HG03571 (cell line): ENCODE measurements around the gene PTPN3.

ENCODE experiments used
- ATAC-seq: cut with Tn5 transposase; IDR thresholded peaks from one replicate; pipeline ENCODE4 v1.9.1; 2021; ENCODE audit not compliant: unreplicated experiment

PTPN3 gene

GRCh38 chr9:109427886-109428285, 70.2 kb downstream of the PTPN3 start:
- no peak for ATAC-seq

GRCh38 chr9:109426626-109427402, 71.3 kb downstream of the PTPN3 start:
- no peak for ATAC-seq

GRCh38 chr9:109424618-109425017, 73.5 kb downstream of the PTPN3 start:
- no peak for ATAC-seq

- no peak for ATAC-seq
Observed at GRCh38 chr9:109423877-109424276, 74.2 kb downstream of the PTPN3 start.

- peak; percentile 91 for ATAC-seq
Observed at GRCh38 chr9:109422641-109423040, 75.5 kb downstream of the PTPN3 start.

DNA sequence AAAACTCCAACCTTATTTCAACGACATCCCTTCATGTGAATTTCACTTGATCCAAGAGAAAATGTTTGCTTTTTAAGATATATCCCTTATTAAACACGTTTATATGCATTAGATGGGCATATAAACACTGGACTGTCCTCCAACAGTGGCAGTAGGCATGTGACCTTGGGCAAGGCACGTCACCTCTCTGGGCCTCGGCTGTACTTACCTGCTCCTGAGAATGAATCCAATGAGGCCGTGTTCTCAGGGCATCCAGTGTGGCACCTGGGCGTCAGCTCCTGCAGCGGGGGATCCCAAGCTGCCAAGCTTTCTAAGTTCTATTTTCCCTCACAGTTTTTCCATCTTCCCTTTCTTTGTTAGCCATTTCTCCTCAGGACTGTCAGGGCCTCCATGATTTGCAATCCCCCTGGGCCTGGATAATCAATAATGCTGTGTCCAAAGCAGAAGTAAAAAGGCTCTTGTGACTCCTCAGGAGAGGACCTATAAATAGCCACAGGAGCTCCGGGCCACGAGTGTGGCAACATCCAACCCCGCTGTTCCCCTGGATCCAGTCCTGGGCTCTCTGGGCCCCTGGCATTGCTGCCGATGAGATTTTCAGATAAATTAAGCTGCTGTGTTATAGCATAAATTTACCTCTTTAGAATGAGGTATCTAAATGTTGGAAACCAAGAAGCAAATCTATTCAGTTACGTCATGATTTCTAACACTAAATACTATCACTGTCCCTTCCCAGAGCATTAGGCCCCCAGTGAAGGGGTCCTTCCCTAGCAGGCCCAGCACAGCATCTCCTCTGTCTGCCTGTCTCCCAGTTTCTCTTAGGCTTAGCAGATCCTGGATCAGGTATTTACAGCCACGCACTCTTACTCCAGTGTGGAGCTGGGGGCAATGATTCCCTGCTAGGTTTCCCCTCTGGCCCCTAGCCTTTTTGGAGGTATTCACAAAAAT, 76.8 kb downstream of the PTPN3 start:
- no peak for ATAC-seq

DNA sequence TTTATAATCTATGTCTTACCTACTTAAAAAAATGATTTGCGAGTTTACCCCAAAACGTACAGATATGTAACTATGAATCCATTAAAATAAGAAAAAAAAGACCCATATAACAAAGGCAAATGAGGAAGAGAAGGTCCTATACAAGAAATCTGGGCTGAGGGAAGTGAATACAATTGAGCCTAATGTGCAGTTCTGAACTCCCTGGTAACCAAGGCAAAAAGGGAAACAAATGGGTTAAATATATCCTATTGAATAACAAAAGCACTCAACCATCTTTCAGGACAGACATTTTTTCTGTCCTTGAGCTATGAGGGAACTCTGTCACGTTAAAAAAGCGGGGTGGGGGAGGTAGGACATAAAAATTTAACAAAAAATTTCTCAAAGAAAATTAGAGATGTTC, 78.6 kb downstream of the PTPN3 start:
- no peak for ATAC-seq

DNA sequence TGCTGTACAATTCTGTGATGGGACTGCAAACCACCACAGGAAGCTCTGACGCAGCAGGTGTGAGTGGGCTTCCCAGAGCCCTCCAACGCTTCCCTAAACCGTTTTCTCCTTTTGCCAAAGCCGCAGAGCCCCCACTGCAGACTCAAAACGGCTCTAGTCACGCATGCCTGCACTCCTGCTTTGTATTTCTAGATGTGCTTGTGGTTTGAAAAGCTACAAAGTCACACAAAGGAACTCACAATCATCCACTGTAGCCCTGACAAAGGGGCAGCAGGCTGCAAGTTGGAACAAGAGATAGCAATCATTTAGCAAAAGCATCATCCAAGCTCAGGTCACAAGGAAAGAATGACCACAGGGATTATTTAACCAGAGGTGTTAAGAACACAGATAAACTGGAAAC, 79.3 kb downstream of the PTPN3 start:
- no peak for ATAC-seq

- no peak for ATAC-seq
Observed at GRCh38 chr9:109417585-109418544, 80.2 kb downstream of the PTPN3 start.

DNA sequence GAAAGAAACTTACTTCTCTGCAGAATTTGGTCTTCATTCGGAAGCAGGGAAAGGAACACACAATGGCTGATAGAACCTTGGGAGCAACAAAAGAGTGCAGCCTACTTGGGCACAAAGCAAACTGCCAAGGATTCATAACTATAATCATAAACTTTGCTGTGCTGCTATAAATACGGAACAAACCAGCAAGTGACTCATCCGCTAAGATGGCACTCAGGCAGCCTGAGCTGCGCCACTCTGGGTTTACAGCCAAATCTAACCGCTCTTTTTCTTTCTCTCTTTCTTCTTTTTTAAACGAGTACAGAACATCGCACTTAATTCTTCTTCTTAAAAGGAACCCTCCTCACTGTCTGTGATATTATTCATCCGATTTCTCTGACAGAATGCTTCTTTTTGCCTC, 81.1 kb downstream of the PTPN3 start:
- no peak for ATAC-seq

DNA sequence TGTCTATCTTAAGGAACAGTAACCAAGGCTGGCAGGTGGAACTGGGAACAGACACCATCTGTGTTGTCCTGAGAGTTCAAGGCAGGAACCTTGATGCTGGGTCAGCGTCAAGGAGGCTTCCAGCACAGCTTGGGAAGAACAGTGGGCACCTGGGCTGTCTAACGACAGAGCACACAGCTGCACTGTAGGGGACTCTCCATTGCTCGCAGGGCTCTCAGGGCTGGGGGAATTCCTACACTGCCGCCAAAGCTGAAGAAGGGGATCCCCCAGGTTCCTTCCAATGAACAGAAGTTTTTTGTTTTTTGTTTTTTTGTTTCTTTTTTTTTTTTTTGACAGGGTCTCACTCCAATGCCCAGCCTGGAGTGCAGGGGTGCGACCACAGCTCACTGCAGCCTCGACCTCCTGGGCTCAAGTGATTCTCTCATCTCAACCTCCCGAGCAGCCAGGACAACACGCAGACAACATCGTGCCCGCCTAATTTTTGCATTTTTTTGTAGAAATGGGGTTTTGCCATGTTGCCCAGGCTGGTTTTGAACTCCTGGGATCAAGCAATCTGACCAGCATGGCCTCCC, 81.9 kb downstream of the PTPN3 start:
- ATAC-seq, result peak; percentile 44

DNA sequence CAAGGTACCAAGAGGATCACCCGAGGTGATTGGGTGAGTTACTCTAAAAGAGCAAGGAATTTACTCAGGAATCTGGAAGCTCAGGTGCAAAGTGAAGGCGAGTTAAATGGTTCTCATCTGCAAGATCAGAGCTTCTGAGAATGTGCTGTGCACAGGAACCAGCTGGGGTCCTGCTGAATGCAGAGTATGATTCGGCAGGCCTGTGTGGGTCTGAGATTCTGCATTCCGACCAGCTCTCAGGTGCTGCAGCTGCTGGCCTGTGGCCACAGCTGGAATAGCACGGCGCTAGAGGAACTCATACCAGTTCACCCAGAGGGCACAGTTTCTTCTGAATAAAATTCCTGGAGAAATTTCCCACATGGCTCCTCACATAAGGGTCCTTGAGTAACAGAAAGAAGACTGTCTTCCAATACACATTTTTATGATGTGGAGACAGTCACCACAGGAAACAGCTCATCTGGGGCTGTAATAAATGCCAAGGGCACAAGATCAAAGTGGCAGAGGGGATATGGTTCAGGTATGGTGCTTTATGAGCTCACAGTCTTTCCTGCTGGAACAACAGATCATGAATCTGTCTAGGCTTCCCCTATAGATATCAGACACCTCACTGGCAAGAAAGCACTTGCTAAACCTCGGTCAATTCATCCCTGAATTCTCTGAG, 83.9 kb downstream of the PTPN3 start:
- ATAC-seq, result no peak

DNA sequence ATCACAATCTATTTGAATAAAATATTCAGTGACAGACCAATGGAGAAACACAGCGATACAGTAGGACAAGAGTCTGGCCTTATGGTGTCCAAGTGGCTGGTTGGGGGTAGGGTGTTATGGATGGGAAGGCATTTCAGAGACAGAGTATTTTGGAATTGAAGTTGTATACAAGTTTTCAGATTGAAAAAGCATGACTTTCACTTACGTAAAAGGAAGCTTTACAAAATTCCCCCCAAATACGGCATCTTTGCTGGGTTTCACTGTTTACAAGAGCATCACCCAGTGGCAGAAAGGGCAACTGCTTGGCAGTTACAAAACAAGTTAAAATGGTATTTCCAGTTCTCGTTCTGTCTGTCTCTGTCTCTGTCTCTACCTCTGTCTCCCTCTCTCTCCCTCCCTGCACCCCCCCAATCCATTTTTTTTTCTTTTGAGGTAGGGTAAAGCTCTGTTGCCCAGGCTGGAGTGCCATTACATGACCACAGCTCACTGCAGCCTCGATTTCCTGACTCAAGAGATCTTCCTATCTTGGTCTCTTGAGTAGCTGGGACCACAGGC, 86.2 kb downstream of the PTPN3 start:
- ATAC-seq, result peak; percentile 47

- ATAC-seq, result peak; percentile 80
Observed at GRCh38 chr9:109411069-109411761, 86.9 kb downstream of the PTPN3 start.

DNA sequence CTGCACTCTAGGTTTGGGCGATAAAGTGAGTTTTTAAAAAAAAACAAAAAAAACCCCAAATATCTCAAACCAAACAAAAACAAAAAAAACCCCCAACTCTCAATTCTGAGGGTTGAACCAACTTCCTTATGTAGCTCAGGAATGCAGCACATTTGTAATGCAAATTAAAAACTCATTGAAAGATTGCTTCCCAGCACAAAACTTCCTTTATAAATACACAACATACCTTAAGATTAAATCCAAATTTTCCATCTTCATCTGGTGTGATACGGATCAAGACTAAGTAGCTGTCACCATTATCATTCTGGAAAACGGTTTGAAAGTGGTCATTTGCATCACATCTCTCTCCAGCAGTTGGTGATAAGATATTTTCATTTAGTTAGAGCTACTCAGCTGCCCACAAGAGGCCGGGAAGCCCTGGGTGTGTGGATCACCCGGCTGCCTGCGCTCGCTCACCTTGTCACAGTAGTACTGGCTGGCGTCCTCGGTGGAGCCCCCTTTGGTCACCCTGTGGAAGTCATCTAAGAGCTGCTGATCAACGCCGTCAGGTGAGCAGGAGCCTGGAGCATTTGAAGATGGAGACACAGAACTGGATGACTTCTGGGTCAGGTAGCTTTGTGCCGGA, 88.2 kb downstream of the PTPN3 start:
- ATAC-seq, result no peak

DNA sequence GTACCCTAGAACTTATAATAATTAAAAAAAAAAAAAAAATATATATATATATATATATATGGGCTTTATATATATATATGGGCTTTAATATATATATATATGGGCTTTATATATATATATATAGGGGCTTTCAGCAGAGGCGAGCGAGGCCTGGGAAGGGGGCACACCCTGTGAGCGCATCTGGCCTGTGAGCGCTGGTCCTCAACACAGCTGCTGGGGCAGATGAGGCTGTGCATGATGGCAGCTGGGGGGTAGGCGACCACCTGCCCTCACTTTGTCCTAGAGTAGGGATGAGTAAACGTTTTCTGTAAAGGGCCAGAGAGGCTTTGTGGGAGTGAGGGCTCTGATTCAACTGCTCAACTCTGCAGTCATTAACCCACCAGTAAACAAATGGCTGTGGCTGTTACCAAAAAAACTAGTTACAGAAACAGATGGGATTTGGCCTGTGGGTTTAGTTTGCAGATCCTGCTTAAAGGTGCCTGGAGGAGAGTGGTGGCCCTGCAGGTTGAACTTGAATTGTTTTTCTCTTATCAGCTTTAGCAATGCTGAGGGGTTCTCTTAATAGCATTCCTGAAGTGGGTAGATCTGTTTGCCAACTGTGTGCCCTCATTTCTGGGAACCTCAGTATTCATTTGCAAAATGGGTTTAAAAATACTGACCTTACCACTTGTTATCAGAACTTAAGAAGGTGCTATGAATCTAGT, 89.2 kb downstream of the PTPN3 start:
- no peak for ATAC-seq

DNA sequence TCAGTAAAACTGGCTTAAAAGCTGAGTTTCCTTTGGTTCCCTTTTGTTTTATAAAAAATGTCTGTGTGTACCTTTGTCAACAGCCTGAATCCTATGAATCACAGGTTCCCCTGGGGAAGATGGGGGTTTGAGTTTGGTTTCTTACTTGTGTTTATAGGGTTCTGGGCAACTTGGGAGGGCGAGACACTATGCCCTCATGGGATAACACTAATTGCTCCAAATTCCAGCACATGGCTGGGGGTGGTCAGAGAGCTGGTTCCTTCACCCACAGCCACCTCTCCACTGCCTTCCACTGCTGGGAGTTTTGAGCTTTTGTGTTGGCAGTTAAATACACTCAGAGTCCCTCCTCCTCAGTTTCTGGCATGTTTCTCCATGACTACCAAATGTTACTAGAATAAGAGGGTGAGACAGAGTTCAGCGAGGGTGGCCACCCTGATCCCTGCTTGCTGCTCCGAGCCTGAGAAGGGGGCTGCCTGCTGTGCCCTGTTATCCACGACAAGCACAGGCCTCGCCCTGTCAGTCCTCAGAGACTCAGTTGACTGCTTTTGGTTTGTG, 94.3 kb downstream of the PTPN3 start:
- ATAC-seq, result no peak

GRCh38 chr9:109403116-109403515, 95.0 kb downstream of the PTPN3 start:
- ATAC-seq, result no peak
